HepG2 (cell line): ENCODE results near the gene VANGL2.

ENCODE experiments used
- CAMTA2 ChIP-seq: sonication (generic); formaldehyde crosslinking; IDR thresholded peaks from 2 replicates; pipeline ENCODE4 v1.4.0; 2020; ENCODE audit warnings: mild to moderate bottlenecking, missing genetic modification reagents, borderline replicate concordance
- CEBPB ChIP-seq: IDR thresholded peaks from 2 replicates; pipeline ENCODE4 v1.6.1; 2011; ENCODE audit warnings: low read depth, low read length, improper control_type of control experiment, borderline replicate concordance
- EP300 ChIP-seq, 3 experiments: sonication (generic) in 1 of 3; formaldehyde crosslinking in 1 of 3; IDR thresholded peaks; 2 replicates each; pipeline versions ENCODE4 v1.5.1 to v1.6.1; 2011 to 2020; ENCODE audit warnings: low read depth in 2 of 3, low read length in 2 of 3, borderline replicate concordance in 1 of 3, improper control_type of control experiment in 1 of 3, mild to moderate bottlenecking in 1 of 3, missing genetic modification reagents in 1 of 3, moderate library complexity in 1 of 3
- MTERF4 ChIP-seq: sonication (generic); formaldehyde crosslinking; IDR thresholded peaks from 2 replicates; pipeline ENCODE4 v1.8.0; 2023; ENCODE audit warnings: mild to moderate bottlenecking, missing genetic modification reagents
- SIN3B ChIP-seq: fragments of 150-350 bp; IDR thresholded peaks from 2 replicates; pipeline ENCODE4 v1.6.1; 2014; ENCODE audit warnings: low read length
- SUZ12 ChIP-seq: fragments of 150-350 bp; IDR thresholded peaks from 2 replicates; pipeline ENCODE4 v1.6.1; 2014; ENCODE audit warnings: low read depth, low read length
- ZNF616 ChIP-seq: sonication (generic); formaldehyde crosslinking; IDR thresholded peaks from 2 replicates; pipeline ENCODE4 v1.5.0; 2020; ENCODE audit warnings: low read depth, mild to moderate bottlenecking, missing genetic modification reagents

- TF ChIP-seq SUZ12 = no peak
- no peak for TF ChIP-seq EP300 (IDR thresholded peaks at IDR 0.05; ENCODE audit: low read depth in 2 of 2, low read length in 2 of 2)
- TF ChIP-seq EP300 (CRISPR knock-in tag; IDR thresholded peaks at IDR 0.05; ENCODE audit: borderline replicate concordance) = no peak
- TF ChIP-seq MTERF4 (CRISPR knock-in tag) = no peak
- no peak for TF ChIP-seq CAMTA2 (CRISPR knock-in tag)
- TF ChIP-seq SIN3B = no peak
- no peak for TF ChIP-seq CEBPB
- TF ChIP-seq ZNF616 (CRISPR knock-in tag) = no peak
Observed at GRCh38 chr1:160404094-160404493, 3.7 kb downstream of the VANGL2 start.
